K562 (cell line): ENCODE measurements around the gene EIPR1. TPM values are rescaled to one million over a fixed set of nuclear protein-coding genes. Genes with fewer than 3 reads are reported as not detected.

Experiments
- ATAC-seq: fragments of 200-7000 bp; cut with Tn5 transposase; 3 replicates; pipeline ENCODE4 v1.9.1; 2020; ENCODE audit warnings: moderate library complexity
- BruUV-seq: library from RNA; stranded (reverse); fragments of 400-500 nt; replicated peaks from 2 replicates; lab custom pipeline; 2021; lab: Mats Ljungman, UMichigan
- CTCF ChIA-PET: fragments of 300-600 bp; formaldehyde crosslinking; extraction: SDS; loops from one replicate; lab custom pipeline; 2021; ENCODE audit warnings: low intra/inter-chr PET ratio; lab: Yijun Ruan, JAX
- POLR2A ChIA-PET: fragments of 300-600, 350-650 bp; sonication (Branson Sonifier 250); formaldehyde crosslinking; extraction: SDS; loops from one replicate; lab custom pipeline; 2021; ENCODE audit warnings: antibody characterized with exemption, inconsistent platforms; lab: Yijun Ruan, JAX
- DNase-seq, 4 experiments: peaks; one replicate each; pipeline versions ENCODE4 v3.0.0 to v3.0.0-alpha.2; 2011 to 2018; ENCODE audit warnings: low spot score in 3 of 4, mixed read lengths in 3 of 4; ENCODE audit errors: extremely low read depth in 1 of 4
- FAIRE-seq: peaks from 2 replicates; lab custom pipeline; 2011; peaks lifted over from hg19 to GRCh38; lab: Jason Lieb, UNC
- H2AFZ ChIP-seq: 2 replicates; pipeline ENCODE4 v1.6.0; 2011; ENCODE audit warnings: low read depth, low read length, control low read depth, inconsistent platforms
- H3K27ac ChIP-seq: fragments of 200-600 bp; 3 replicates; pipeline ENCODE4 v1.8.0; 2011; ENCODE audit warnings: low read depth, mild to moderate bottlenecking, control low read depth, inconsistent platforms, low read length, moderate library complexity, mixed read lengths; ENCODE audit errors: extremely low read depth
- H3K27me3 ChIP-seq, 2 experiments: fragments of 300-600 bp in 1 of 2; 2 replicates in 1 of 2; 3 replicates in 1 of 2; pipeline versions ENCODE4 v1.6.0 to v1.8.0; 2011; ENCODE audit warnings: inconsistent platforms in 2 of 2, low read length in 2 of 2, mild to moderate bottlenecking in 1 of 2, mixed read lengths in 1 of 2, moderate library complexity in 1 of 2; ENCODE audit not compliant: control insufficient read depth in 2 of 2, insufficient read depth in 2 of 2
- H3K36me3 ChIP-seq: fragments of 300-600 bp; 3 replicates; pipeline ENCODE4 v1.8.0; 2011; ENCODE audit warnings: mild to moderate bottlenecking, low read length, inconsistent platforms; ENCODE audit not compliant: control insufficient read depth, insufficient read depth
- H3K4me1 ChIP-seq, 2 experiments: fragments of 200-600 bp in 1 of 2; replicated peaks in 1 of 2; 2 replicates in 1 of 2; 3 replicates in 1 of 2; pipeline versions ENCODE4 v1.5.1 to v1.8.0; 2011; ENCODE audit warnings: inconsistent platforms in 2 of 2, low read length in 2 of 2, mild to moderate bottlenecking in 1 of 2, mixed read lengths in 1 of 2, moderate library complexity in 1 of 2; ENCODE audit not compliant: control insufficient read depth in 2 of 2, insufficient read depth in 2 of 2
- H3K4me2 ChIP-seq: 2 replicates; pipeline ENCODE4 v1.6.1; 2011; ENCODE audit warnings: low read length, control low read depth, inconsistent platforms, mixed read lengths; ENCODE audit not compliant: insufficient read depth
- H3K4me3 ChIP-seq: fragments of 200-600 bp; sonication (generic), shearing (Covaris generic); 2 replicates; pipeline ENCODE4 v1.5.1; 2016; ENCODE audit warnings: control low read depth, inconsistent platforms
- H3K79me2 ChIP-seq: fragments of 200-600 bp; 3 replicates; pipeline ENCODE4 v1.8.0; 2011; ENCODE audit warnings: low read length, inconsistent platforms; ENCODE audit not compliant: control insufficient read depth, insufficient read depth
- H3K9ac ChIP-seq, 2 experiments: 2 replicates each; pipeline versions ENCODE4 v1.6.0 to v1.6.1; 2011; ENCODE audit warnings: low read depth in 2 of 2, low read length in 2 of 2, control low read depth in 1 of 2, inconsistent platforms in 1 of 2, mild to moderate bottlenecking in 1 of 2, mixed read lengths in 1 of 2; ENCODE audit not compliant: insufficient read depth in 1 of 2
- H3K9me1 ChIP-seq: one replicate; pipeline ENCODE4 v1.6.0; 2011; ENCODE audit warnings: inconsistent platforms, mild to moderate bottlenecking, low read length, moderate library complexity; ENCODE audit not compliant: control insufficient read depth, insufficient read depth
- H3K9me3 ChIP-seq: replicated peaks from 2 replicates; pipeline ENCODE4 v1.5.1; 2011; ENCODE audit warnings: low read depth, low read length, inconsistent platforms; ENCODE audit not compliant: control insufficient read depth, insufficient read depth
- H4K20me1 ChIP-seq: replicated peaks from 2 replicates; pipeline ENCODE4 v1.6.1; 2011; ENCODE audit warnings: low read length, inconsistent platforms, mixed read lengths; ENCODE audit not compliant: control insufficient read depth, insufficient read depth
- CBX3 ChIP-seq, 2 experiments: IDR thresholded peaks; 1 replicate in 1 of 2; 2 replicates in 1 of 2; pipeline ENCODE4 v1.6.1; 2012; ENCODE audit warnings: inconsistent platforms in 2 of 2, low read length in 2 of 2, borderline replicate concordance in 1 of 2, control low read depth in 1 of 2
- CCNT2 ChIP-seq: IDR thresholded peaks from 2 replicates; pipeline ENCODE4 v1.6.1; 2011; ENCODE audit warnings: borderline replicate concordance, low read depth, mild to moderate bottlenecking, moderate library complexity, mixed read lengths, low read length; ENCODE audit not compliant: insufficient read length; ENCODE audit errors: extremely low read depth
- EHMT2 ChIP-seq: fragments of 450-650 bp; IDR thresholded peaks from 2 replicates; pipeline ENCODE4 v1.6.1; 2018; ENCODE audit warnings: antibody characterized with exemption
- L3MBTL2 ChIP-seq: fragments of 450-650 bp; IDR thresholded peaks from 2 replicates; pipeline ENCODE4 v1.6.1; 2016; ENCODE audit warnings: mild to moderate bottlenecking, moderate library complexity
- POLR2H ChIP-seq: IDR thresholded peaks from 2 replicates; pipeline ENCODE4 v1.6.1; 2016; ENCODE audit warnings: missing genetic modification characterization, low read depth, mild to moderate bottlenecking, control low read depth, missing compliant biosample characterization, moderate library complexity
- WGBS: fragments of 100-300 bp; shearing (Covaris generic); methylation state at CpG from one replicate; pipeline ENCODE4 v1.1.6; 2016; ENCODE audit warnings: low coverage, mixed read lengths; ENCODE audit not compliant: insufficient coverage; ENCODE audit errors: missing lambda C conversion rate; 5-methylcytosine and 5-hydroxymethylcytosine counted together
- in situ Hi-C: fragments of 300-500 bp; cut with MboI; formaldehyde crosslinking; loops from 4 replicates; pipeline ENCODE4 v1.15.0; 2018; ENCODE audit warnings: inconsistent platforms, mixed read lengths
- intact Hi-C: fragments of 100-400 bp; cut with micrococcal nuclease; formaldehyde crosslinking; loops from 2 replicates; pipeline ENCODE4 v1.14.2; 2022
- polyA plus RNA-seq, 8 experiments: library from polyadenylated mRNA; depleted of rRNA in 4 of 8; stranded (reverse) in 5 of 8; unstranded in 3 of 8; fragments of >200 nt; fragmentation: Nextera tagmentation in 2 of 8; fragmentation: Illumina TruSeq in 1 of 8; extraction: Ambion mirVana in 2 of 8; extraction: Trizol in 1 of 8; gene quantifications; 2 replicates each; pipeline versions ENCODE4 v1.2.1 to v1.2.3, GENCODE V29; 2011 to 2014; ENCODE audit warnings: inconsistent platforms in 1 of 8, missing spikeins in 1 of 8
- total RNA-seq, 7 experiments: library from RNA; depleted of rRNA in 6 of 7; stranded (reverse); fragments of >200 nt in 6 of 7; fragmentation: Illumina TruSeq in 2 of 7; extraction: Trizol in 2 of 7; gene quantifications; 2 replicates each; pipeline versions ENCODE4 v1.2.1 to v1.2.3, GENCODE V29; 2011 to 2021; ENCODE audit warnings: low replicate concordance in 1 of 7
- TF ChIP-seq, protein P1 (sequence below): IDR thresholded peaks from 2 replicates; pipeline ENCODE4 v1.6.1; 2014; ENCODE audit warnings: antibody characterized with exemption
- TF ChIP-seq, protein P2 (sequence below), 2 experiments: fragments of 150-350 bp in 1 of 2; IDR thresholded peaks; 2 replicates each; pipeline ENCODE4 v1.6.1; 2012 to 2016; ENCODE audit warnings: low read depth in 2 of 2, low read length in 2 of 2, mild to moderate bottlenecking in 1 of 2, moderate library complexity in 1 of 2
- TF ChIP-seq, protein P3 (sequence below), 2 experiments: IDR thresholded peaks; 2 replicates each; pipeline ENCODE4 v1.6.1; 2011; ENCODE audit warnings: borderline replicate concordance in 1 of 2, control low read depth in 1 of 2, low read depth in 1 of 2, low read length in 1 of 2, mild to moderate bottlenecking in 1 of 2, mixed read lengths in 1 of 2, moderate library complexity in 1 of 2; ENCODE audit not compliant: insufficient read depth in 1 of 2, insufficient read length in 1 of 2, poor library complexity in 1 of 2, severe bottlenecking in 1 of 2; ENCODE audit errors: extremely low read depth in 1 of 2
- TF ChIP-seq, protein P4 (sequence below): fragments of 450-650 bp; IDR thresholded peaks from 2 replicates; pipeline ENCODE4 v1.6.1; 2016
- TF ChIP-seq, protein P5 (sequence below): fragments of 200-800 bp; sonication (Bioruptor generic); IDR thresholded peaks from 2 replicates; pipeline ENCODE4 v1.6.1; 2017; ENCODE audit warnings: missing genetic modification characterization, missing compliant biosample characterization

Gene EIPR1
- total and polyA plus RNA-seq, 9 of the 15 experiments (the other 6 are each of a cell fraction or from before 2014, with no cell fraction given) = 19.9 to 54.4 (median 35.9) TPM

DNA sequence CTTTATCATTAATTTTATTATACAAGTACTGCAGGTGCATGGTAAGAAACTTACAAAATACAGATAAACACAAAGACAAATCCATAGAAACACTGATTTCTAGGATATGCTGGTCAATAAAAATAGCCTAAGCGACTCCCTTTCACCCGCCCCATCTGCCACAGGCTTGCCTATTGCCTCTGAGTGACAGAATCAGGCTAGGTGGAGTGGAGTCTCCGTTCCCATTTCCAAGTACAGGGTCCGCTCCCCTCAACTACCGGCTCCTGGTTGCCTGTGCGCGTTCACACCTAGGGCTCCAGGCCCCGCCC lies 1.7 kb upstream of the EIPR1 start:
- peaks cover 37% of the 10 kb centered on the region; the same call in 2 of the 3 replicates for H3K36me3 ChIP-seq
- POLR2A ChIA-PET = interaction anchor here (0.8 to 1.1 kb wide), 3 partner anchors 14 to 162 kb away, joined by 3 read pairs; no protein-coding TSS in a partner anchor
- H4K20me1 ChIP-seq = no peaks in the 10 kb centered on the region
- peaks cover 17 to 29% of the 10 kb centered on the region in 2 experiments for H3K4me1 ChIP-seq
- peak overlapping the region; percentile 99 for H2AFZ ChIP-seq
- intact Hi-C loops (loop anchor here (2.0 kb wide), 1 partner anchor 196 kb away; the partner anchor contains the start of gene RPS7), in situ Hi-C loops (no loop called here)
- H3K9me1 ChIP-seq = no peaks in the 10 kb centered on the region
- H3K4me2 ChIP-seq = peak overlapping the region; percentile 96
- 5% methylated on average over 6 of the region's 8 CpGs for whole genome bisulfite sequencing
- H3K79me2 ChIP-seq = peaks cover 64% of the 10 kb centered on the region
- peak overlapping the region; percentile 88 for H3K27ac ChIP-seq
- no TSS peak for BruUV-seq
- CTCF ChIA-PET = no interaction called here
- no peaks in the 10 kb centered on the region for H3K27me3 ChIP-seq
- peak overlapping the region; percentile 92 to 98 for H3K9ac ChIP-seq
- ATAC-seq (no peak), DNase-seq (no peak), FAIRE-seq (no peak)
- TF ChIP-seq L3MBTL2 (peak; percentile 96), POLR2H (tag) (peak; percentile 69; the same call in 1 of the 2 replicates), CCNT2 (no peak), EHMT2 (no peak), CBX3 (IDR thresholded peaks at IDR 0.05; ENCODE audit: borderline replicate concordance in 1 of 2, low read length in 2 of 2) (peak in 1 of 2 experiments; percentile 83; a peak in 1 of 3 replicates)
- TF ChIP-seq, protein P1, sequence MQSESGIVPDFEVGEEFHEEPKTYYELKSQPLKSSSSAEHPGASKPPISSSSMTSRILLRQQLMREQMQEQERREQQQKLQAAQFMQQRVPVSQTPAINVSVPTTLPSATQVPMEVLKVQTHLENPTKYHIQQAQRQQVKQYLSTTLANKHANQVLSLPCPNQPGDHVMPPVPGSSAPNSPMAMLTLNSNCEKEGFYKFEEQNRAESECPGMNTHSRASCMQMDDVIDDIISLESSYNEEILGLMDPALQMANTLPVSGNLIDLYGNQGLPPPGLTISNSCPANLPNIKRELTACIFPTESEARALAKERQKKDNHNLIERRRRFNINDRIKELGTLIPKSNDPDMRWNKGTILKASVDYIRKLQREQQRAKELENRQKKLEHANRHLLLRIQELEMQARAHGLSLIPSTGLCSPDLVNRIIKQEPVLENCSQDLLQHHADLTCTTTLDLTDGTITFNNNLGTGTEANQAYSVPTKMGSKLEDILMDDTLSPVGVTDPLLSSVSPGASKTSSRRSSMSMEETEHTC = no peak
- TF ChIP-seq, protein P2, sequence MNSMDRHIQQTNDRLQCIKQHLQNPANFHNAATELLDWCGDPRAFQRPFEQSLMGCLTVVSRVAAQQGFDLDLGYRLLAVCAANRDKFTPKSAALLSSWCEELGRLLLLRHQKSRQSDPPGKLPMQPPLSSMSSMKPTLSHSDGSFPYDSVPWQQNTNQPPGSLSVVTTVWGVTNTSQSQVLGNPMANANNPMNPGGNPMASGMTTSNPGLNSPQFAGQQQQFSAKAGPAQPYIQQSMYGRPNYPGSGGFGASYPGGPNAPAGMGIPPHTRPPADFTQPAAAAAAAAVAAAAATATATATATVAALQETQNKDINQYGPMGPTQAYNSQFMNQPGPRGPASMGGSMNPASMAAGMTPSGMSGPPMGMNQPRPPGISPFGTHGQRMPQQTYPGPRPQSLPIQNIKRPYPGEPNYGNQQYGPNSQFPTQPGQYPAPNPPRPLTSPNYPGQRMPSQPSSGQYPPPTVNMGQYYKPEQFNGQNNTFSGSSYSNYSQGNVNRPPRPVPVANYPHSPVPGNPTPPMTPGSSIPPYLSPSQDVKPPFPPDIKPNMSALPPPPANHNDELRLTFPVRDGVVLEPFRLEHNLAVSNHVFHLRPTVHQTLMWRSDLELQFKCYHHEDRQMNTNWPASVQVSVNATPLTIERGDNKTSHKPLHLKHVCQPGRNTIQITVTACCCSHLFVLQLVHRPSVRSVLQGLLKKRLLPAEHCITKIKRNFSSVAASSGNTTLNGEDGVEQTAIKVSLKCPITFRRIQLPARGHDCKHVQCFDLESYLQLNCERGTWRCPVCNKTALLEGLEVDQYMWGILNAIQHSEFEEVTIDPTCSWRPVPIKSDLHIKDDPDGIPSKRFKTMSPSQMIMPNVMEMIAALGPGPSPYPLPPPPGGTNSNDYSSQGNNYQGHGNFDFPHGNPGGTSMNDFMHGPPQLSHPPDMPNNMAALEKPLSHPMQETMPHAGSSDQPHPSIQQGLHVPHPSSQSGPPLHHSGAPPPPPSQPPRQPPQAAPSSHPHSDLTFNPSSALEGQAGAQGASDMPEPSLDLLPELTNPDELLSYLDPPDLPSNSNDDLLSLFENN (IDR thresholded peaks at IDR 0.05; ENCODE audit: low read depth in 2 of 2, low read length in 2 of 2) = 0 out of 4 replicates have a peak, but pooled peaks of 1 of the 2 experiments have one; percentile 10
- TF ChIP-seq, protein P3, sequence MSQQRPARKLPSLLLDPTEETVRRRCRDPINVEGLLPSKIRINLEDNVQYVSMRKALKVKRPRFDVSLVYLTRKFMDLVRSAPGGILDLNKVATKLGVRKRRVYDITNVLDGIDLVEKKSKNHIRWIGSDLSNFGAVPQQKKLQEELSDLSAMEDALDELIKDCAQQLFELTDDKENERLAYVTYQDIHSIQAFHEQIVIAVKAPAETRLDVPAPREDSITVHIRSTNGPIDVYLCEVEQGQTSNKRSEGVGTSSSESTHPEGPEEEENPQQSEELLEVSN (IDR thresholded peaks at IDR 0.05; ENCODE audit: borderline replicate concordance in 1 of 2, extremely low read depth in 1 of 2, insufficient read depth in 1 of 2, insufficient read length in 1 of 2, low read depth in 1 of 2, low read length in 1 of 2, poor library complexity in 1 of 2, severe bottlenecking in 1 of 2) = peak; percentile 85 to 91
- TF ChIP-seq, protein P4, sequence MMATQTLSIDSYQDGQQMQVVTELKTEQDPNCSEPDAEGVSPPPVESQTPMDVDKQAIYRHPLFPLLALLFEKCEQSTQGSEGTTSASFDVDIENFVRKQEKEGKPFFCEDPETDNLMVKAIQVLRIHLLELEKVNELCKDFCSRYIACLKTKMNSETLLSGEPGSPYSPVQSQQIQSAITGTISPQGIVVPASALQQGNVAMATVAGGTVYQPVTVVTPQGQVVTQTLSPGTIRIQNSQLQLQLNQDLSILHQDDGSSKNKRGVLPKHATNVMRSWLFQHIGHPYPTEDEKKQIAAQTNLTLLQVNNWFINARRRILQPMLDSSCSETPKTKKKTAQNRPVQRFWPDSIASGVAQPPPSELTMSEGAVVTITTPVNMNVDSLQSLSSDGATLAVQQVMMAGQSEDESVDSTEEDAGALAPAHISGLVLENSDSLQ = peak; percentile 65
- TF ChIP-seq, protein P5, sequence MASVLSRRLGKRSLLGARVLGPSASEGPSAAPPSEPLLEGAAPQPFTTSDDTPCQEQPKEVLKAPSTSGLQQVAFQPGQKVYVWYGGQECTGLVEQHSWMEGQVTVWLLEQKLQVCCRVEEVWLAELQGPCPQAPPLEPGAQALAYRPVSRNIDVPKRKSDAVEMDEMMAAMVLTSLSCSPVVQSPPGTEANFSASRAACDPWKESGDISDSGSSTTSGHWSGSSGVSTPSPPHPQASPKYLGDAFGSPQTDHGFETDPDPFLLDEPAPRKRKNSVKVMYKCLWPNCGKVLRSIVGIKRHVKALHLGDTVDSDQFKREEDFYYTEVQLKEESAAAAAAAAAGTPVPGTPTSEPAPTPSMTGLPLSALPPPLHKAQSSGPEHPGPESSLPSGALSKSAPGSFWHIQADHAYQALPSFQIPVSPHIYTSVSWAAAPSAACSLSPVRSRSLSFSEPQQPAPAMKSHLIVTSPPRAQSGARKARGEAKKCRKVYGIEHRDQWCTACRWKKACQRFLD (CRISPR knock-in tag) = peak; percentile 67; the same call in 1 of the 2 replicates
- H3K9me3 ChIP-seq = no peaks in the 10 kb centered on the region
- peak overlapping the region; percentile 99 for H3K4me3 ChIP-seq
